ENCODE results near the gene ZFPM1. TPM values are rescaled to one million over a fixed set of nuclear protein-coding genes. Genes with fewer than 3 reads are reported as not detected.

ZFPM1 gene
- total and polyA plus RNA-seq, 5 donors = 7.7 to 11.4 (median 8.2) TPM

DNA sequence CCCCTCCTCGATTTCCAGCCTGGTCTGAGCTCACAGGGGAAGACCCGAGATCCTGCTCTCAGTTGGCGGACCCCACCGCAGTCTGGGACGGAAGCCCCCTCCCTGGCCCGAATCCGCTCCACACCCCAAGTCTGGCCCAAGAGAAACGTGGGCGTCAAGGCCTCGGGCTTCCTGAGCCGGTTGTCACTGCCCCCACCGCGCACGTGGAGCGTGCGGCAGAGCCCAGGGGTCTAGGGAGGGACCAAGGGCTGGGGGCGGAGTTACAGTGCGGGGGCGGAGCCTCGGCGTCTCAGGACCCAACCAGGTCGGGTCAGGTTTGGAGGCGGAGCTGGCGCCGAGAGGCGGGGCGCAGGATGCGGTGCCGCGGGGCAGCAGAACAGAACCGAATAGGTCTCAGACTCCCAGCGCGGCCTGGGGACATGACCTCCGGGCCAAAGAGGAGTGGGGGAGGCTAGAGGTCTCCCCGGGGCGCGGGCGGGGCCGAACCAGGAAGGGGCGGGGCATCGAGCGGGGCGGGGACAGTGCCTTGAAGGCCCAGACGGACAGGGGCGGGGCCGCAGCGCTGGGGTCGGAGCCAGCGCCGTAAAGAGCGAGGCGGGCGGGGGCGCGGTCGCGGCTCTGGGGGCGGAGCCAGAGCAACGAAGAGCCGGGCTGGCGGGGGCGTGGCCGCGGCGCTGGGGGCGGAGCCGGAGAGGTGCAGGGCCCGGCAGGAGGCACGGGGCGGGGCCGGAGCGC lies 431 bp upstream of the ZFPM1 start:
- Histone ChIP-seq H3K27me3 (ENCODE audit: control insufficient read depth, insufficient read depth) (no peaks in the 10 kb centered on the region), H3K4me3 (ENCODE audit: low read length) (peak overlapping the region; percentile 86), H3K9me3 (ENCODE audit: control insufficient read depth, low read length) (no peaks in the 10 kb centered on the region), H3K4me1 (ENCODE audit: control insufficient read depth, insufficient read depth, low read length) (peaks cover 4% of the 10 kb centered on the region), H3K27ac (ENCODE audit: low read length) (no peak overlapping the region)
- peak; percentile 90 to 93 for ATAC-seq
- peak; percentile 98 to 100 (median 100) for DNase-seq
- intact Hi-C loops (cut with DNase I) = no loop called here
- 2% methylated on average over 72 of the region's 72 CpGs for WGBS

GRCh38 chr16:88453611-88454522 lies 787 bp downstream of the ZFPM1 start:
- H3K27ac ChIP-seq (ENCODE audit: low read length) = peak overlapping the region; percentile 24
- 2% methylated on average over 89 of the region's 89 CpGs for WGBS
- no peaks in the 10 kb centered on the region for H3K27me3 ChIP-seq (ENCODE audit: control insufficient read depth, insufficient read depth)
- intact Hi-C loops (cut with DNase I) = no loop called here
- H3K4me3 ChIP-seq (ENCODE audit: low read length) = peak overlapping the region; percentile 86
- no peak for ATAC-seq
- DNase-seq = peak in 1 of 3 donors; percentile 79
- H3K4me1 ChIP-seq (ENCODE audit: control insufficient read depth, insufficient read depth, low read length) = peaks cover 4% of the 10 kb centered on the region
- H3K9me3 ChIP-seq (ENCODE audit: control insufficient read depth, low read length) = no peaks in the 10 kb centered on the region

- ATAC-seq (peak in 1 of 2 donors; percentile 5), DNase-seq (no peak)
- H3K27me3 ChIP-seq (ENCODE audit: control insufficient read depth, insufficient read depth) = no peaks in the 10 kb centered on the region
- peak overlapping the region; percentile 86 for H3K4me3 ChIP-seq (ENCODE audit: low read length)
- H3K4me1 ChIP-seq (ENCODE audit: control insufficient read depth, insufficient read depth, low read length) = peaks cover 4% of the 10 kb centered on the region
- intact Hi-C loops (cut with DNase I) = no loop called here
- no peaks in the 10 kb centered on the region for H3K9me3 ChIP-seq (ENCODE audit: control insufficient read depth, low read length)
- 6% methylated on average over 27 of the region's 27 CpGs for WGBS
- H3K27ac ChIP-seq (ENCODE audit: low read length) = peak overlapping the region; percentile 43
Measured at GRCh38 chr16:88454523-88454947, 1.5 kb downstream of the ZFPM1 start.

DNA sequence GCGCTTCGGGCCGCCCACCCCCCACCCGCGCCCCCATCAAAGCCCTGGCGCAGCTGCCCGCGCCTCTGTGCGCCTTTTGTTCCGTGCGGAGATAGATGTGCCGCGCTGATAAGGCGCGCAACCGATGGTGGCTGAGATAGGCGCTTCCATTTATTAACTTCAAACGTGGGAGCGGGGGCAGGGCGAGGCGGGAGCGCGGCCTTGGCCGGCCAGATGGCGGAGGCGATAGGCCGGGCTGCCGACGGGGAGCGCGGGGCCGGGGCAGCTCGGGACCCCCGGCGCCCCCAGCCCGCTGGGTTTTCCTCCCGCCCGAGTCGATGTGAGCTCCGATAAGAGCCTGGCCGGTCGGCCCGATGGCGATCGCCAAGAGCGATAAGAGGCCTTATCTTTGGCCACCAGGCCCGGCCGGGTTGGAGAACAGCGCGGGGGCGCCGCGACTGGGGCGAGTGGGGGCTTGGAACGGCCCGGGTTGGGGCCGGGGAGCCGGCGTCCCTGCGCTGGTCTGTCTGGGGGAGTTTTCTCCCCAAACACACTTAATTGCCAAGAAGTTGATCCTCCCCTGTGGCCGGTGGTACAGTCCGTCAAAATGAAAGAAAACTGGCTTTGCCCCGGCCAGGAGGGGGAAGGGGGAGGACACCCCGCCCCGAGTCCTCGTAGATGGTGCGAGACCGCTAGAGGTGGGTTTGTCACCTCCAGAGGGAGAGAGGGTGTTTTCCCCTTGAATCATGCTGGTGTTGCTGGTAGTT lies 2.7 kb downstream of the ZFPM1 start:
- WGBS = 2% methylated on average over 68 of the region's 68 CpGs
- peaks cover 4% of the 10 kb centered on the region for H3K4me1 ChIP-seq (ENCODE audit: control insufficient read depth, insufficient read depth, low read length)
- intact Hi-C loops (cut with DNase I) = no loop called here
- no peaks in the 10 kb centered on the region for H3K27me3 ChIP-seq (ENCODE audit: control insufficient read depth, insufficient read depth)
- H3K9me3 ChIP-seq (ENCODE audit: control insufficient read depth, low read length) = no peaks in the 10 kb centered on the region
- DNase-seq = peak in 2 of 3 donors; percentile 53 to 76
- H3K27ac ChIP-seq (ENCODE audit: low read length) = no peak overlapping the region
- ATAC-seq = no peak
- H3K4me3 ChIP-seq (ENCODE audit: low read length) = peak overlapping the region; percentile 86

GRCh38 chr16:88456356-88457292 lies 3.5 kb downstream of the ZFPM1 start:
- no peak for DNase-seq
- intact Hi-C loops (cut with DNase I) = no loop called here
- ATAC-seq = no peak
- no peaks in the 10 kb centered on the region for H3K9me3 ChIP-seq (ENCODE audit: control insufficient read depth, low read length)
- H3K4me3 ChIP-seq (ENCODE audit: low read length) = peak overlapping the region; percentile 86
- H3K4me1 ChIP-seq (ENCODE audit: control insufficient read depth, insufficient read depth, low read length) = peaks cover 4% of the 10 kb centered on the region
- no peaks in the 10 kb centered on the region for H3K27me3 ChIP-seq (ENCODE audit: control insufficient read depth, insufficient read depth)
- no peak overlapping the region for H3K27ac ChIP-seq (ENCODE audit: low read length)
- WGBS = 78% methylated on average over 14 of the region's 14 CpGs

DNA sequence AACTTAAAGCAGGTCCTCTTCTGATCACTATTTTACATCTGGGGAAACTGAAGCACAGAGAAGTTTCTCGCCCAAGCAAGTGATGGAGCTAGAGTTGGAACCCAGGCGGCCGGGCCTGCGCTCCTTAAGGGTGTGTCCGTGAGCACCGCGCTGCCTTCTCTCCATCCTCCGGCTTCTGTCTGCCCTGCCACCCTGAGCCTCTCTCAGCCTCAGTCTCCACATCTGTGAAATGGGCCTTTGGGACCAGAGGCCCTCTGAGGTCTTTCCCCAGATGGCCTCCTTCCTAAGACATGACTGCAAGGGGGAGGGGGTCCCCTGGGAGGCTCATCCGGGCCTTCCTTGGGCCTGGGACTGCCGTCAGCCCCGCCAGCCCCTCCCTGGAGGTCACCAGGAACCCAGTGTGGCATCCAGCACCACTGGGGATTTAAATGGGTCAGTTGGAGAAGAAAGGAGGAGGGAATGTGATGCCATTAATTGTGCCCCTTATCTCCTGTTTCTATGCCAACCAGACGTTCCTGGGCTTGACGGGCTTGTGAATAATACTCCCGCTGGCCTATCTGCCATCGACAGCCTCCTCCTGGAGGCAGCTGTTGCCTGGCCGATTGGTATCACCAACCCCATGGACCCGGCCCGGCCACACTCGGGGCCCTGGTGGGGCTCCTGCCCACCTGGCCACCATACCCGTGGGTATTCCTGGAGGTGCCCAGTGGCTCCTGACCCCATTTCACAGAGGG lies 5.1 kb downstream of the ZFPM1 start:
- WGBS = 81% methylated on average over 20 of the region's 20 CpGs
- H3K27me3 ChIP-seq (ENCODE audit: control insufficient read depth, insufficient read depth) = no peaks in the 10 kb centered on the region
- DNase-seq = no peak
- no peak overlapping the region for H3K4me3 ChIP-seq (ENCODE audit: low read length)
- H3K4me1 ChIP-seq (ENCODE audit: control insufficient read depth, insufficient read depth, low read length) = peaks cover 10% of the 10 kb centered on the region
- no peak for ATAC-seq
- intact Hi-C loops (cut with DNase I) = no loop called here
- H3K27ac ChIP-seq (ENCODE audit: low read length) = no peak overlapping the region
- no peaks in the 10 kb centered on the region for H3K9me3 ChIP-seq (ENCODE audit: control insufficient read depth, low read length)

- 89% methylated on average over 12 of the region's 12 CpGs for WGBS
- intact Hi-C loops (cut with DNase I) = no loop called here
- ATAC-seq = no peak
Measured at GRCh38 chr16:88458773-88459235, 5.7 kb downstream of the ZFPM1 start.

DNA sequence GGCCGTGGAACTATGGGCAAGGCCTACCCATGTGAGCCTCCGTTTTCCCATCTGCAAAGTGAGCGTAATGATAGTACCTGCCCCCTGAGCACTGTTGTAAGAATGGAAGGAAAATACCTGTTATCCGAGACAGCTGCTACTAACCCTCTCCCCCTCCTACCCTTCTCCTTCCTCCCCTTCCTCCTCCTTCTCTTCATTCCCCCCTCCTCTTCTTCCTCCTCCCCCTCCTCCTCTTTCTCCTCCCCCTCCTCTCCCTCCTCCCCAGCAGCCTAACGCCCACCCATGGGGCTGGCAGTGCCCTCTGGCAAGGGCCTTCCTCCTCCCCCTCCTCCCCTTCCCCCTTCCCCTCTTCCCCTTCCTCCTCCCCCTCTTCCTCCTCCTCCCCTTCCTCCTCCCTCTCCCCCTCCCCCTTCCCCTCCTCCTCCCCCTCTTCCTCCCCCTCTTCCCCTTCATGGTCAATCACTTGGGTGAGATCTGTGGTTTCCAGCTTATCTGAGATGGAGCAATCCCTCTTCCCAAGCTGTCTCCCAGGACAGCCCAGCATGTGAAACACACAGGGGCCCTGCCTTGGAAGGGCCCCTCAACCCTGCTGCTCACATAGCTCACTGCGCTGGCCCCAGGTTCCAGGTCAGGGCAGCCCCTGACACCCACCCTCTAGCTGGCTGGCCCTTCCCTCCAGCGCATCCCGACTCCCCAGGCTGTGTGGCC lies 6.4 kb downstream of the ZFPM1 start:
- no peak for ATAC-seq
- 63% methylated on average over 8 of the region's 8 CpGs for WGBS

More at GRCh38 chr16:88458773-88459235, 5.7 kb downstream of the ZFPM1 start:
- peaks cover 10% of the 10 kb centered on the region for H3K4me1 ChIP-seq (ENCODE audit: control insufficient read depth, insufficient read depth, low read length)
- H3K4me3 ChIP-seq (ENCODE audit: low read length) = no peak overlapping the region
- no peaks in the 10 kb centered on the region for H3K27me3 ChIP-seq (ENCODE audit: control insufficient read depth, insufficient read depth)
- H3K27ac ChIP-seq (ENCODE audit: low read length) = no peak overlapping the region
- H3K9me3 ChIP-seq (ENCODE audit: control insufficient read depth, low read length) = no peaks in the 10 kb centered on the region
- DNase-seq = no peak

More for the DNA sequence above, 6.4 kb downstream of the ZFPM1 start:
- Histone ChIP-seq H3K27me3 (ENCODE audit: control insufficient read depth, insufficient read depth) (no peaks in the 10 kb centered on the region), H3K27ac (ENCODE audit: low read length) (no peak overlapping the region), H3K4me3 (ENCODE audit: low read length) (no peak overlapping the region), H3K4me1 (ENCODE audit: control insufficient read depth, insufficient read depth, low read length) (peaks cover 6% of the 10 kb centered on the region), H3K9me3 (ENCODE audit: control insufficient read depth, low read length) (no peaks in the 10 kb centered on the region)
- intact Hi-C loops (cut with DNase I) = no loop called here
- DNase-seq = no peak

Data from right cardiac atrium (tissue), 5 donors.